ENCODE data around the gene ACP2.
"Not testable (repeated sequence)": the region's sequence is repeated elsewhere in the genome, so short reads cannot be mapped to it uniquely, and the experiment has no call there.

DNA sequence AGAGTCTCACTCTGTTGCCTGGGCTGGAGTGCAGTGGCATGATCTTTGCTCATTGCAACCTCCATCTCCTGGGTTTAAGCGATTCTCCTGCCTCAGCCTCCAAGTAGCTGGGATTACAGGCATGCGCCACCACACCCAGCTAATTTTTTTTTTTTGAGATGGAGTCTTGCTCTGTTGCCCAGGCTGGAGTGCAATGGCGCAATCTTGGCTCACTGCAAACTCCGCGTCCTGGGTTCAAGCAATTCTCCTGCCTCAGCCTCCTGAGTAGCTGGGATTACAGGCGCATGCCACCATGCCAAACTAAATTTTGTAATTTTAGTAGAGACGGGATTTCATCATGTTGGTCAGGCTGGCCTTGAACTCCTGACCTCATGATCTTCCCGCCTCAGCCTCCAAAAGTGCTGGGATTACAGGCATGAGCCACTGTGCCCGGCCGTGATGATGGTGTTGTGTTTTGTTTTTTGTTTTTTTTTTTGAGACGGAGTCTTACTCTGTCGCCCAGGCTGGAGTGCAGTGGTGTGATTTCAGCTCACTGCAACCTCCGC is 40.5 kb downstream of the ACP2 start:
- not testable (repeated sequence) for TF ChIP-seq POLR2AphosphoS5 (IDR thresholded peaks at IDR 0.05)
- TF ChIP-seq, protein P1, sequence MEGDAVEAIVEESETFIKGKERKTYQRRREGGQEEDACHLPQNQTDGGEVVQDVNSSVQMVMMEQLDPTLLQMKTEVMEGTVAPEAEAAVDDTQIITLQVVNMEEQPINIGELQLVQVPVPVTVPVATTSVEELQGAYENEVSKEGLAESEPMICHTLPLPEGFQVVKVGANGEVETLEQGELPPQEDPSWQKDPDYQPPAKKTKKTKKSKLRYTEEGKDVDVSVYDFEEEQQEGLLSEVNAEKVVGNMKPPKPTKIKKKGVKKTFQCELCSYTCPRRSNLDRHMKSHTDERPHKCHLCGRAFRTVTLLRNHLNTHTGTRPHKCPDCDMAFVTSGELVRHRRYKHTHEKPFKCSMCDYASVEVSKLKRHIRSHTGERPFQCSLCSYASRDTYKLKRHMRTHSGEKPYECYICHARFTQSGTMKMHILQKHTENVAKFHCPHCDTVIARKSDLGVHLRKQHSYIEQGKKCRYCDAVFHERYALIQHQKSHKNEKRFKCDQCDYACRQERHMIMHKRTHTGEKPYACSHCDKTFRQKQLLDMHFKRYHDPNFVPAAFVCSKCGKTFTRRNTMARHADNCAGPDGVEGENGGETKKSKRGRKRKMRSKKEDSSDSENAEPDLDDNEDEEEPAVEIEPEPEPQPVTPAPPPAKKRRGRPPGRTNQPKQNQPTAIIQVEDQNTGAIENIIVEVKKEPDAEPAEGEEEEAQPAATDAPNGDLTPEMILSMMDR (IDR thresholded peaks at IDR 0.05) = not testable (repeated sequence)
